Hematopoietic multipotent progenitor cell treated with erythropoietin and hydrocortisone succinate and interleukin-3 and kit ligand, for 17 days (in vitro differentiated cells): ENCODE results near the gene SLC16A6.
"Not testable (repeated sequence)": the region's sequence is repeated elsewhere in the genome, so short reads cannot be mapped to it uniquely, and the experiment has no call there.

ENCODE experiments used
- DNase-seq: peaks from one replicate; pipeline ENCODE4 v3.0.0-alpha.2; 2015; ENCODE audit warnings: low spot score

SLC16A6 gene

GRCh38 chr17:68309066-68309670 lies 18.2 kb upstream of the SLC16A6 start:
- DNase-seq = not testable (repeated sequence)

DNA sequence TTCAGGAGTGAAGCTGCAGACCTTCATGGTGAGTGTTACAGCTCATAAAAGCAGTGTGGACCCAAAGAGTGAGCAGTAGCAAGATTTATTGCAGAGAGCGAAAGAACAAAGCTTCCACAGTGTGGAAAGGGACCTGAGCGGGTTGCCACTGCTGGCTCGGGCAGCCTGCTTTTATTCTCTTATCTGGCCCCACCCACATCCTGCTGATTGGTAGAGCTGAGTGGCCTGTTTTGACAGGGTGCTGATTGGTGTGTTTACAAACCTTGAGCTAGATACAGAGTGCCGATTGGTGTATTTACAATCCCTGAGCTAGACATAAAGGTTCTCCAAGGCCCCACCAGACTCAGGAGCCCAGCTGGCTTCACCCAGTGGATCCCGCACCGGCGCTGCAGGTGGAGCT lies 17.6 kb upstream of the SLC16A6 start:
- DNase-seq = not testable (repeated sequence)

DNA sequence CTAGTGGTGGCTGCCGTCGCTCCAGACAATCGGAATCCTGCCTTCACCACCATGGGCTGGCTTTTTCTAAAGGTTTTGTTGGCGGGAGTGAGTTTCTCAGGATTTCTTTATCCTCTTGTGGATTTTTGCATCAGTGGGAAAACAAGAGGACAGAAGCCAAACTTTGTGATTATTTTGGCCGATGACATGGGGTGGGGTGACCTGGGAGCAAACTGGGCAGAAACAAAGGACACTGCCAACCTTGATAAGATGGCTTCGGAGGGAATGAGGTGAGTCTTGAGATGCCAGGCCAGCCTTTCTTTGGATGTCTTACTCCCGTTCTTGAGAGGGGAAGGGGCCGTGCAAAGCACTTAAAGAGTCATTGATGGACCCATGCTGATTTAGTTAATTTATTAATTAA lies 16.5 kb upstream of the SLC16A6 start:
- DNase-seq = no peak

GRCh38 chr17:68306819-68307218 lies 15.9 kb upstream of the SLC16A6 start:
- DNase-seq = no peak

DNA sequence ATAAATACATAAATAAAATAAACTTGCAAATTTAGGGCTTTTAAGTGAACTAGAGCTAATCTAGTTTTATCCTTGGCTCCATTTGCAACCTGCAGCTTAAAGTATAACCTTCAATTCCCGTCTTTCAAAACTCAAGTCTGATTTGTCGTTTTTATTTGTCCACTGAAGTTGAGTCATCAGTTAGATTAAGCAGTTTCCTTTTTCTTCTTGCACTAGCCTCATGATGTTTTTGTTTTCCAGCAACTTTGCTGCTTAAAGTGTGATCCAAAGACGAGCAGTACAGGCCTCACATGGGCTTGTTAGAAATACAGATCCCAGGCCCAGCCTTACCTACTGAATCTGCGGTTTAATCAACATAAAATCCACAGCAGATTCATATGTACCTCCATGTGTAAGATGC lies 14.2 kb upstream of the SLC16A6 start:
- no peak for DNase-seq

DNA sequence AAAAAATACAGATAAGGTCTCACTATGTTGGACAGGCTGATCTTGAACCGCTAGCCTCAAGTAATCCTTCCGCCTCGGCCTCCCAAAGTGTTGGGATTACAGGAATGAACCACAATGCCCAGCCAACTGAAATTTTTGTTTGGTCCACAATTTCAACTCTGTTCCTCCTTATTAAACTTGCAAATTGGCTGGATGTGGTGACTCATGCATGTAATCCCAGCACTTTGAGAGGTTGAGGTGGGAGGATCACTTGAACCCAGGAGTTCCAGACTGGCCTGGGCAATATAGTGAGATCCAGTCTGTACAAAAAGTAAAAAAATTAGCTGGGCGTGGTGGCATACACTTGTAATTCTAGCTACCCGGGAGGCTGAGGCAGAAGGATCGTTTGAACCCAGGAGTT lies 13.8 kb upstream of the SLC16A6 start:
- no peak for DNase-seq

- DNase-seq = no peak
These were observed 11.7 kb upstream of the SLC16A6 start for GRCh38 chr17:68302666-68303065.

GRCh38 chr17:68302066-68302564 lies 11.2 kb upstream of the SLC16A6 start:
- no peak for DNase-seq

GRCh38 chr17:68301438-68301959 lies 10.6 kb upstream of the SLC16A6 start:
- no peak for DNase-seq

DNA sequence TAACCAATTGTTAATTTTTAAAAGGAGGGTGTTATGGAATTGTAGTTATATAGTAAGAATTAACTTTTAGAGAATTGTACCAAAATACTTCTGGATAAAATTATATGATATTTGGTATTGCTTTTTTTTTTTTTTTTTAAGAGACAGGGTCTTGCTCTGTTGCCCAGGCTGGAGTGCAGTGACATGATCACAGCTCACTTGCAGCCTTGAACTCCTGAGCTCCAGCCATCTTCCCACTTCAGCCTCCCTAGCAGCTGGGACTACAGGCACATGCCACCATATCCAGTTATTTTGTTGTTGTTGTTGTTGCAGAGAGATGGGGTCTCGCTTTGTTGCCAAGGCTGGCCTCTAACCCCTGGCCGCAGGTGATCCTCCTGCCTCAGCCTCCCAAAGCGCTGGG lies 8.9 kb upstream of the SLC16A6 start:
- no peak for DNase-seq

DNA sequence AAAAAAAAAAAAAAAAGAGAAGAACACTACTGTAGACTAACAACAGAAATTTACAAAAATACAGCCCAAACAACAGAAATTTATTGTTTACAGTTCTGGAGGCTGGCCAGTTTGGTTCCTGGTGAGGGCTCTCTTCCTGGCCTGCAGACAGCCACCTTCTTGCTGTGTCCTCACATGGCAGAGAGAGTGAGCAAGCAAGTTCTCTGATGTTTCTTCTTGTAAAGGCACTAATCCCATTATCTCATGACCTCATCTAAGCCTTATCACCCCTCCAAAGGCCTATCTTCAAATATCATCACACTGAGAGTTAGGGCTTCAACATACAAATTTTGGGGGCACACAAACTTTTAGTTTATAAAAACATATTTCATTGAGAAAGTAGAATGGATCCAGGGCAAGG lies 7.7 kb upstream of the SLC16A6 start:
- no peak for DNase-seq

GRCh38 chr17:68297195-68297594 lies 6.3 kb upstream of the SLC16A6 start:
- DNase-seq = no peak

DNA sequence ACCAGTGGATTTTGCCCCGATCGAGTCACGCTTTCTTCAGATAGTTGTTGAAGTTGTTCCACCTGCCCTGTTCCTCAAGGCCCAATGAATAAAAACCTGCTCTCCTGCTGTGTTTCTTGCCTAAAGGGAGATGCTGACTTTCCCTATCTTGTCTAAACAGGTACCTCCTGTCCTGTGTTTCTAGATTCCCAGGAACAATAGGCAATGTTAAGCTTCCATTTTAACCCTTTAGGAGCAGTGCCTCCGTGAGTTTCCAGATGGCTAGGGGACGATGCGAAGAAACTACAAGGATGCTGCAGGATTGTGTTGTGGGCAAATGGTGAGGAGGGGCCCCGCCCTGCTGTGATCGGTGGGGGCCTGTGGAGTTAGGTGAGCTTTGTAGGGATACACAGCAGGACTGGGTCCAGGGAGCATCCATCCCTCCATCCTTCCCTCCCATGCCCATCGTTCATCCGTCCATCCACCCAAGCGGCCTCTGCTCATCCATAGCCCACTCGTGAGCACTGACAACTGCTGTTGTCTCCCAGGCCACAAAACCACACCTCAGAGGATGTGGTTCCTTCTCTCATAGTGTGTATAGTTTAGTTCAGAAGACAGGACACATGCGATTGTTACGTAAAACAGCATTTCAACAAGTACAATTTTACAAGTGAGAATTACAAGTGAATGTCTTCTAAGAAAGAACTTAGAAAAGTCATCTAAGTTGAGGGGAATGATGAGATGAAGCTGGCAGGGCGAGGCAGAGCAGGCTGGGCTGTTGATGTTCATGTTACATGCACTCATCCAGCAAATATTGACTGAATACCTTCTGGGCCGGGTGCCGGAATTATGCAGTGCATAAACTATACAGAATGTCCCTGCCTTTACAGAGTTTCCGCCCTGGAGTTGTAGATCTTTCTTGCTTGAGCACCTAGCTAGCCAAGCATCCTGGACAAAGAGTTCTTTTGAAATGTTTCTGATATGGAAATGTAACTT lies 5.6 kb upstream of the SLC16A6 start:
- DNase-seq = no peak

- no peak for DNase-seq
These were observed 4.2 kb upstream of the SLC16A6 start for GRCh38 chr17:68295086-68295485.

GRCh38 chr17:68294617-68295016 lies 3.7 kb upstream of the SLC16A6 start:
- DNase-seq = no peak

DNA sequence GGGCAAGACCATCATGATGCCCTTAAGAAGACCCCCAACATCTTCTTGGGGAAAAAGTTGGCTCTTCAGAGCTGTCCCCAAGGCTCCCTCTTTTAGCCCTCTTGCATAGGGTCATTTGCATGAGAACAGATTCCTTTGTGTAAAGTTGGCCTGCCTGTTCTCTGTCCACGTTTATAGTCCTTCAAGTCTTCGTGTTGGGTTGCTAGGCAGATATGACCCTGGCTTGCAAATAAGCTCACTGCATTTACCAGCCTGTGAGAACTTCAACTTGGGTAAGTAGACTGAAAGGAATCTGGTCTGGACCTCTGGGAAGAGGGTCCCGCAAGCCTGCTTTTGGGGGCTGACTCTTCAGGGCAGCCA lies 3.2 kb upstream of the SLC16A6 start:
- DNase-seq = no peak

GRCh38 chr17:68293490-68294195 lies 2.7 kb upstream of the SLC16A6 start:
- DNase-seq = no peak

- DNase-seq = no peak
These were observed 1.7 kb upstream of the SLC16A6 start for GRCh38 chr17:68292689-68293040.

DNA sequence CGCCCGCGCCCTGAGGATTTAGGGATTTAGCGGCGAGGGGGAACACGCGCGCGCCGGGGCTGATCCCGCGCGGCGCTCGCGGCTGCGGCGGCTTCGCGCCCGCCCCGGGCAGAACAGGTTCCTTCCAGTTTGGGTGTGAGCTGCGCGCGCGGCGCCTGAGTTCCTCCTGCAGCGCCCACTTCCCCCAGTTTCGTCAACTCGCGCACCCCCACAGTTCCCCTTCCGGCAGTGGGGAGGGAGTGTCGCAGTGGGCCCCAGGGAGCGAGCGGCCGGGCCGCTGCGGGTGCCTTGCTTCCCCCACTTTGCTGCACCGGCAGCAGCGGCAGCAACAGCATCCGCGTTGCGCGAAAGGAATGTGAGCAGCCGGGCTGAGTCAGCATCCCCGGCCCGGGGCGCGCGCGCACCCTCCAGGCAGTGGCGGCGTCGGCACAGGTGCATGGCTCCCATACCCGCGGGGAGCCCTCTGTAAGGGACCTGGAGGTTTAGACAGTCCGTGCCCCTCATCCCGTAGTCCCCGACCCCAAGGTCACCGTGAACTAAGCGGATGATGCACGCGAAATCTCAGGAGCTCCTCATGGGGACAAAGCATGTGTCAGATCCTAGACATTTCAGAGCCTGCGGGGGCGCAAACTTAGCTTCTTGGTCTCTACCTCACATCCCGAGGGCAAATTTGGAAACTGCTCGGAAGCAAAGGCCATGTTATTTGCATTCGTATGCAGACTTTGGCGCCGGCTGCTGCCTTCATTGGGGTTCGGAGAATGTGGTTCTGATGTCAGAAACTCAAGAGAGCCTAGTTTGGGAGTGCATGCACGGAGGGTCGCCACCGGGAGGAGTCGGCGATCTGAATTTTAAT lies 1.1 kb upstream of the SLC16A6 start:
- no peak for DNase-seq

DNA sequence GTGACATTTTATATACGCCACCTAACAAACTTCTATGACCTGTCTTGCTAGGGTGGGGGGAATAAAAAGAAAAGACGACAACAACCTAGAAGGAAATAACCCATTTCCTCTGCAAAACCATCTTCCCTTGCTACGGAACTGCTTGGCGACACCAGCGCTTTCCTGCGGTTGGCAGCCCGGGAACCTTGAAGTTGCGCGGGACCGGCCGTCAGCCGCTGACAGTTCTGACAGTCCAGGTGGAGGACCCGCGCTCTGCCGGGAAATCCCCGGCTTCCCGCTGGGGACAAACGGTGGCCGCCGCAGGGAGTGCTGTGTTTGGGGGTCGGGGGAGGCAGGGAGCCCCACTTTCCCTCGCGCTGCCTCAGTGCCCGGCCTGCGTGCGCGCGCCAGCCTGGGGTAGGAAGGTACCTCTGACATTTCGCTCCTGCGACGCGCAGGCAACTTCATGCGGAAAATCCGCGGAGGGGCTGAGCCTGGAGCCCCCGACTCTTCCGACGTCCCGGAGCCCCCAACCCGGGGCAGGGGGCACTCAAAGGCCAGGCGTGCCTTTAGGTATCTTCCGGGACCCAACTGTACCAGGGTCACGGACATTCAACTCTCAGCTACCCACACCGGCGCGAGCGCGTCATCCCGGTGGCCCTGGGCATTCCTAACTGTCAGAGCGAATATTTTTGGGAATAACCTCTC lies 516 bp downstream of the SLC16A6 start:
- no peak for DNase-seq

DNA sequence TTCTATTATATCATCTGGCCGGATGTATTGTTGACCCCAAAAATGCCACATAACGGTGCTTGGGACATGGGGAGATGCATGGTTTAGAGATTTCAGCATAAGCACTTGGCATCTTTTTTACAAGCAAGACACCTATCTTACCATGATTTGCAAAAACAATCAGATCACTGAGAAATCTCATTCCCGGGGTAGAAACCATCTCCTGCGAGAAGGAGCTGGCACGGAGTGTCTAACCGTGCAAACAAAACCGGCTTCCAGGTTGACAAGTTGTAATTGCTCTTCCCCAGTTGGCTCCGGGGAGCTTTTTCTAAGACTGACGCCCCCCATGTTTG lies 1.0 kb downstream of the SLC16A6 start:
- DNase-seq = no peak
